NCI-H2107 treated with DMSO at 0.1 percent for 48 hours (cell line): Measurements from ENCODE around the gene RHBDD3.
"Not testable (repeated sequence)": the region's sequence is repeated elsewhere in the genome, so short reads cannot be mapped to it uniquely, and the experiment has no call there.

ENCODE experiments used
- DNase-seq: peaks from one replicate; lab custom pipeline; 2025; ENCODE audit not compliant: unreplicated experiment; lab: John Stamatoyannopoulos, UW

RHBDD3 gene

DNA sequence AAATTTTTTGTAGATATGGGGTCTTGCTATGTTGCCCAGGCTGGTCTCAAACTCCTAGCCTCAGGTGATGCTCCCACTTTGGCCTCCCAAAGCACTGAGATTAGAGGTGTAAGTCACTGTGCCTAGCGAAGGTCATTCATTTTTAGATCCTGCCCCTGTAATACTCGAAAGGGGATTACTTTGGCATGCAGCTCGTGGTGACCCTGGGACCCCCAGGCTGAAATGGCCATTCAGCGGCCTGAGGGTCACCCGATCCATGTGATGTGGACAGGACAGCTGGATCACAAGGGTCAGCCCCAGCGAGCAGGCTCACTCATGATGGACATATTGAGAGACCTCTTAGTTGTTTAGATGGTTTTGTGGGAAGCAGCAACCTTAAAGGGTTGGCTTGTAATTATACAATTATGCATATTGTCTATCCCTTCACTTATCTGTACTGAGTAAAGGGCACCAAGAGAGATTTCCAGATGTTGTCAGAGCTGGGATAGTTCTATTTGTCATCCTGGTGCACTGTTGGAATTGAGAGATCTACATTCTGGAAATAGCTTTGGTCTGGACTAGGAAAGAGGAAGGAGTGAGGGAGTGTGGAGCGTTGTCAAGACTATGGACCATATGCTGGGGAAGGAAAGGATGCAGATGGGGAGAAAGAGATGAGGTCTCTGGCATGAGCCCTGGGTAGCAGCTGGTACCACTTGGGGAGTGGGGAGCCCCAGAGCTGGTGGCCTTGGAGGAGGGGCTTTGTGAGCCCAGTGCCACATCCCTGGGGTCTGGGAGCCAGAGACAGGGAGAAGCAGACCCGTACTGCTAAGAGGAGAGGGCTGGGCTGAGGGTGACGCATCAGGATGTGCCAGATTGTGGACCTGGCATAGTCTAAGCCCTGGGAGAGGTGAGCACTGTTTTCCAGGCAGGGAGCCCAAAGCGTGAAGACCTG is 15.5 kb downstream of the RHBDD3 start:
- DNase-seq, result no peak

DNA sequence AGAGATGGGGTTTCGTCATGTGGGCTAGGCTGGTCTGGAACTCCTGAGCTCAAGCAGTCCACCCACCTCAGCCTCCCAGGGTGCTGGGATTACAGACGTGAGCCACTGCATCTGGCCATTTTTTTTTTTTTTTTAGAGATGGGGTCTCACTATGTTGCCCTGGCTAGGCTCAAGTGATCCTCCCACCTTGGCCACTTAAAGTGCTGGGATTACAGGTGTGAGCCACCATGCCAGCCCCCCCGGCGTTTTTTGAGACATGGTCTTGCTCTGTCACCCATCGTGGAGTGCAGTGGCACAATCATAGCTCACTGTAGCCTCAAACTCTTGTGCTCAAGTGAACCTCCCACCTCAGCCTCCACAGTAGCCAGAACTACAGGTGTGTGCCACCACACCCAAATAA is 16.5 kb downstream of the RHBDD3 start:
- no peak for DNase-seq

- DNase-seq, result not testable (repeated sequence)
These were observed 19.9 kb downstream of the RHBDD3 start for GRCh38 chr22:29247891-29248290.

DNA sequence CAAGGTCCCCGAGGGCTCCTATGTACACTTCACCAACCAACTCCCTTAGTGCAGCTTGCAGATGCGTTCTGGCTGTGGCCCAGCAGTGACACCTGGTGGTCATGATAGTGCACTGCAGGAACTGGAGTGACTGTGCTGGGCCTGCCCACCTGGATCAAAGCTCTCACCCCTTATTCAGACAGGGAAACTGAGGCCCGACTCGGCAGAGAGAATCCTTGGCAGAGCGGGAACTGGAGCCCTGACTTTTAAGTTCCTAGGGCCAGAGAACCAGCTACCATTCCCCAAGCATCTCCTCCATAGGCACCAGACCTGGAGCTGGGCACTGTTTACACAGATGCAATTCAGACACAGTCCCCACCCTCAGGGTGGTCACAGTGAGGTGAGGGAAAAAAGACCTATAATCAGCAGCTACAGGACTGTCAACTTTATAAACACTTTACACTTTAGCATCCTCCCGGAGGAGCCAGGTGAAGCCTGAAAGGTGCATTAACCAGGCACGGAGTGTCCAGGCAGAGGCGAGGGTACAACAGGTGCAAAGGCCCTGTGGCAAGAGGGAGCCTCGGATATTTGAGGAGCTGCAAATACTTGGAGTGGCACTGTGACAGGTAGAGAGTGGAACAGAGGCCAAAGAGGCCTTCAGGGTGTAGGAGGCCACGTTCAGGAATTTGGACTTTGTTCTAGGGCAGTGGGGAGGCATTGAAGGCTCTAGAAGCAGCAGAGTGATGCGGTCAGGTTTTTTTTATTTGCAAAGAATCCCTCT is 22.0 kb downstream of the RHBDD3 start:
- no peak for DNase-seq

DNA sequence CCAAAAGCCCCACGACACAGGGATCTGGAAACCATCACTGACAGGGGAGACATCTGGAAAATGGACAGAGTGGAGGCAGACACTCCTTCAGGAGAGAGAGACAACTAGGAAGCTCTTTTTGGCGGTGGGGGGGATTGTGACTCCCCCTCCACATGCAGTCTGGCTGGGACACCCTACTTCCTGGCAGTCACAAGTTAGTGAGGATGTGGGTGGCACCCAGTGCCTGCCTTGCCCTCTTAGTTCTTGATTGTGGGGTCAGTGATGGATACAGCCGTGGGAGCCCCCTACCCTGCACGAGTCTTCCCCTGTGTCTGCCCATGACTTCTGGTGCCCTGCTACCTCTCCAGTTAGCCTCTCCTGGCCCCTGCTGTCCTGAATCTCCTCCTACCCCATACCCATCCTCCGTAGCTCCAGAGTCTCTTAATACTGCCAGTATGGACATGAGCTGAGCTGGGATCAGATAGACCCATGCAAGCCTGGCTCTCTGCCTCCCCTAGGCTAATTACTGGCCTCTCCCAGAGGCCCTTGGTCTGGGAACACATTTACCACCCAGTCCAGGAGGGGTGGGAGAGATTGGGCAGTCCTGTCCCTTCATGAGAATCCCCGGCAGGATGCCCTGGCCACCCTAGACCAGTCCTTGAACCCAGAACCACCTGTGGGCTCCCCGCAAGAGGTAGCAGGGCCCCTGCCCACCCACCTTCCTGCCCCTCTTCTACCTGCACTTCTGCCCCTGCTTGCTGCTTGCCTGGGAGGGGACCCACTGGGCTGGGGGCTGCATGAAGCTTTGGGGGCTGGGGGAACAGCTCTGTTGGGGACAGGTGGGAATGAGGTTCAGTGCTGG is 22.8 kb downstream of the RHBDD3 start:
- DNase-seq, result no peak

DNA sequence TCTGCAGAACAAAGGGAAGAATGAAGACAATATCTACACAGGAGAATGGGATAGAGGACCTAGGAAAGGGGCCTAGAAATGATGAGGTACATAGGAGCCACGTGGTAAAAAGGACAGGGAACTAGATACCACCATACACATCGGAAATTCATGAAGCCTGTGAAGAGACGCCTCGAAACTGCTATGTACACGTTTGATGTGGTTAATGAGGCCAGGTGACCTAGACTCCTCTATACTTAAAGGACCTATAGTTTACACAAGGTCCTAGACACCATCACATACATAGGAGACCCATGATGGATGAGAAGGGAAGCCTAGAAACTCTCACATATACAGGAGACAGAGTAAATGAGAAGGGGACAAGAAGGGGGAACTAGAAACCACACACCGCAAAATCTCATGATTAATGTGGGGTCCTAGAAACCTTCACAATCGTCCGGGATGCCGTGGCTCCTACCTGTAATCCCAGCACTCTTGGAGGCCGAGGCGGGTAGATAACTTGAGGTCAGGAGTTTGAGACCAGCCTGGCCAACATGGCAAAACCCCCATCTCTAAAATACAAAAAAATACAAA is 23.8 kb downstream of the RHBDD3 start:
- DNase-seq, result no peak

GRCh38 chr22:29240481-29240880 is 27.3 kb downstream of the RHBDD3 start:
- not testable (repeated sequence) for DNase-seq

GRCh38 chr22:29233277-29233877 is 34.4 kb downstream of the RHBDD3 start:
- no peak for DNase-seq

DNA sequence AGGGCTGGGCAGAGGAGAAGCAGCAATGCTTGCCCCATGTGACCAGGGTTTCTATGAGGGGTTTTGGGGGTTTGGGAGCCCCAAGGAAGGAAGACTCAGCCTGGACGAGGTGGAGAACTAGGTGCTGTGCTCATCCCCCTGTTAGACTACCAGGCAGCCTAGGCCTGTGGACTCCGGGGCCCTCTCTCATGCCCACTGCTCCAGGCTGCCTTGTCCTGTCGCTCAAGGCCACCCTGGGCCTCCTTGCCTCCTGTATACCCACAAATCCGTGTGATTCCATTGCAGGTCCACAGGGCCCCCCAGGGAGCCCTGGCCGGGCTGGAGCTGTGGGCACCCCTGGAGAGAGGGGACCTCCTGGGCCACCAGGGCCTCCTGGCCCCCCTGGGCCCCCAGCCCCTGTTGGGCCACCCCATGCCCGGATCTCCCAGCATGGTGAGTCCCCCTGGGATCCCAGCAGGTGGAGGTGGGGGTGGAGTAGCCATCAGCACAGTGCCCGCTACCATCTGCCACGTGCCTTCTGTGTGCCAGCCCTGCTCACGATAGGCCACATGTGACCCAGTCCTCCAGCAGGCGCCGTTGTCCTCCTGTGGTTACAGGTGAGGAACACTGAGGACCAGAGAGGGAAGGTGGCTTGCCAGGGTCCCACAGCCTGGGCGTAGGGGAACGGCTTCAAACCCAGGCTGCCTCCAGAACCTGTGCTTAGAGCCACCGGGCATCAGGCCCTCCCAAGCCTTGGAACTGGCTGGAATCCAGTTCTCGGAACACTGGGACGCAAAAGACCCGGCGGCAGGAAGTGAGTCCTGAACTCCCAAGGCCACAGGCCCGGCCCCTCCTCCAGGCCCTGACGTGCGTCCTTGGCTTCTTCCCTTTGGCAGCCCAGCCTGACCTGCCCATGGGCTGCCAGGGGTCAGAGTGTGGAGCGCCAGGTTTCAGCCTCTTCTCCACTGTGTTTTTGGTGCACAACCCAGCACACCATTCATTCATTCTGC is 35.5 kb downstream of the RHBDD3 start:
- no peak for DNase-seq

DNA sequence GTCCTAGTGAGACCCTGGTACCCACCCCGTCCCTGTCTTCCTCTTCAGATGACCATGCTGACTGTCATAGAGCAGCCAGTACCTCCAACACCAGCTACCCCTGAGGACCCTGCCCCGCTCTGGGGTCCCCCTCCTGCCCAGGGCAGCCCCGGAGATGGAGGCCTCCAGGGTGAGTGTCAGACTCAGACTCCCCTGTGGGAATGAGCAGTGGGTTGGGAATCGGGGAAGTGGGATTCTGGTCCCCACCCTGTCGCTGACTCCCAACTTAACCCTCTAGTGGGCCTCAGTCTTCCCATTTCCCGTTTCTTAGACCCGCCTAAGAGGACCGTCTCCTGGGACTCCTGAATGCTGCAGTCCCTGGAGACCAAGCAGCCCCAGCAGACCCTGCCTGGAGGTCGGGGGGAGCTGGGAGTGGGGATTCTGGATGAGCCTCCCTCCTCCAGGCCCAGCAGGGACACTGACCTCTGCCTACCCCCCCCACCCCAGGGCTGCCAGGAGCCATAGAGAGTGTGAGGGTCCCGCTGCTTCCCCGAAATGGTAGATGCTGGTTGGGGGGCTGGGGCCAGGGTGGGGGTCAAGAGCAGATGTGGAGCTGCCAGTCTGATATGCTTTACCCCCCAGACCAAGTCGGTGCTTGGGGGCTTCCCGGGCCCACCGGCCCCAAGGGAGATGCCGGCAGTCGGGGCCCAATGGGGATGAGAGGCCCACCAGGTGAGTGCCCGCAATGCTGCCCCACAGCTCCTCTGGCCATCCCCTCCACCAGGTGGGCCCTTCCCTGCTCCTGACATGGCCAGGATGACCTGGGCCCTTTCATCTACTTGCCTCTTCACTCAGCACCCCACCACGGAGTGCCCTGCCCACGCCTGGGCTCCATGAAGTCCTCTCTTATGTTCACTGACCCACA is 36.6 kb downstream of the RHBDD3 start:
- DNase-seq, result no peak

DNA sequence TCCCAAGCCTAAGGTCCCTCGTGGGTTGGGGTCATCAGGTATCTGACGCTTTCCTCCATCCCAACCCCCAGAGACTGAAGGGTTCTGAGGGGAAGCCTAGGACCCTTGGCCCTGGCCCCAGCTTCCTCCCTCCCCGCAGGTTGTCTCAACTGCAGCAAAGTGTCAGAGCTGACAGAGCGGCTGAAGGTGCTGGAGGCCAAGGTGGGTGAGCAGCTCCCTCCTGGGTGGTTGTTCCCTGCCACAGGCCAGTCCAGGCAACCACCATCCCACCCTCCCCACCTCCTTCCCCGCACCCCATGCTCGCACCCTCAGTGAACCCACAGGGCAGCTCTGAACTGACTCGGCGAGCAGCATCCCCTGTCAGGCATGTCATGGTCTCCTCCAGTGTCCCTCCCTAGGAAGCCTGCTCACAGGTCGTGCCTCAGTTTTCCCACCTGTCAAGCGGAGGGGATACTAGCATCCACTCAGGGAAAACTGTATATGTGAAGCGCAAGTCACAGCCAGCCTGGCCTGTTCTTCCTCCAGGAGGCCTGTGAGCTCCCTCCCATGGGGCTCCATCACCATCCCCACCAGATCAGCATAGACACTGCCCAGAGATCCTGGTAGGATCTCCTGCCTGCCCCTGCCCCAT is 41.3 kb downstream of the RHBDD3 start:
- DNase-seq, result no peak

GRCh38 chr22:29225422-29226090 is 42.2 kb downstream of the RHBDD3 start:
- no peak for DNase-seq

DNA sequence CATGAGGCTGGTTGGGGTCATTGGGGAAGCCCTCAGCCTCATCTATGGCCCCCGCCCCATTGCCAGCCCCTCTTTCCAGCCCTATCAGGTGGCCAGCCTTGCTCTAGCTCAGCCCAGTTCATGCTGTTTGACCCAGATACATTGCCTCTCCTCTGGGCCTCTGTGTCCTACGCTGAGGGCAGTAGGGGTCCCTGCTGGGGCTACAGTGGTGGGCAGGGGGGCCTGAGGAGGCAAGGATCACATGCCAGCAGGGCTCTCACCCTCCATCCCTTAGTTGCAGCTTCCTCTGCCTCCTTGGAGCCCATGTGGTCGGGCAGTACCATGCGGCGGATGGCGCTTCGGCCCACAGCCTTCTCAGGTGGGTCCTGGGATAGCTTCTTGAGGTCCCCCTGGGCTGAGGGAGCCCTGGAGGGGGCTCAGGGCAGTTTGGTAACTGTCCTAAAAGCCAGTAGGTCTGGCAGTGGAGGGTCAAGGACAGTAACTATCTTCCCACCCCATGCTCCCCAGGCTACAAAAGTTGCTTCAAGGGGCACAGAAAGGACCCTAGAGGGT is 42.8 kb downstream of the RHBDD3 start:
- DNase-seq, result no peak

DNA sequence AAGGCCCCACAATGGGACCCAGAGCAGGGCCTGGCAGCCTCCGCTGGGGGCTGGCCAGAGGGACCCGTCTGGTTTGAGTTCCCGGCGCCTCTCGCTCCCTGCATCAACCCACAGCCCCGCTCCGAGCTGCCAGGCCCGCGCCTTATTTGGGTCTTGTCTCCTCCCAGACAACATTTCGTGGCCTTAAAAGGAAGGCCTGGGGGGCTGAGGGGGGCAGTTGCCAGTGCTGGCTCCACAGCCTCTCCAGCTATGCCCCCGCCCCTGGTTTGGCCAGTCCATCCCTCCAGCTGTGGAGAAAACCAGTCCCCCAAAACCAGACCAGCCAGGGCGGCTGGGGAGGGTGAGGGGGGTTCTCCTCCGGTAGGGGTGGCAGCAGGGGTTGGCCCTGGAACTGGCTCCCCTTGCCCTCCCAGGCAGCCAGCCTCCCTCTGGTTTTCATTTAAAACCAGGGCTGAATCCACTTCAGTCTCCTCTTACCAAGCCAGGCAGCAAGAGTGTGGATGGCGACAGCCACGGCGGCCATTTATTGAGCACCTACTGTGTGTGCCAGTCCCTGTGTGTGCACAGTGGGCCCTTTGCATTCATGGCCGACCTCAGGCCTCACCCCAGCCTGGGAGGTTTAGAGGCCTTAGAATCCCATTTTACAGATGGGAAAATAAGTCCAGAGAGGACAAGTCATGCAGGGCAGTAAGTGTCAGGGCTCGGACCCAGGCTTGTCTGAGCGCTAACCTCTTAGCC is 43.5 kb downstream of the RHBDD3 start:
- no peak for DNase-seq

DNA sequence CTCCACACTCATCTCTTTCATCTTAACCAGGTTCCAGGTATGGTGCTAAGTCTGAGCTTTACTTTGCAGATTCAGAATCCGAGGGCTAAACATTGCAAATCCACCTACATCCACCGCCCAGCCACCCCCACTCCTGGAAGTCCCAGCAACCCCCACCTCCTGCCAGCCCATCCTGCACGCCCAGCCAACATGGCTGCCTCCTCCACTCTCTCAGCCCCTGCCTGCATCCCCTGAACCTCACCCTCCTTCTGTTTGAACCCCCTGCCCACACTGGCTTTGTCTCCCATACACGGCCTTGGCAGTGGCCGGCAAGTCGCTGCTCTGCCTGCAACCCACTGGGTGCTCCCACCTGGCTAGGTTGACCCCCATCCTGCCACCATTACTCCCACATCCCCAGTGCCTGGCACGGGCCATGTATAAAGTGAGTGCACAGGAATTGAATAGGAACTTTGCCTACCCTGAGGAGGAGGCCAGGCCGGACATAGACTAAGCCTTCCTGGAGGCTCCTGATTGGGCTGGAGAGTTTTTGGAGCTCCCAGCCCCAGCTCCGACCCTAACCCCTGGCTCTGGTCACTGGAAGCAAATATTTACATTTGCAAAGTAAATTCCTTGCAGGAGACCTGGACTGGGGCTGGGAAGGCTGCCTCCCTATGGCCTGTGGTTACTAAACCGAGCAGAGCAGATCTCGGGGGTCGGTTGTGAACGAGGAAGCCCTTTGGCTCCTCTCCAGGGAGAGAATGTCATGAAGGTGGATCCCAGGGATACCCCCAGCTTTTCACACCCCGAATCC is 47.7 kb downstream of the RHBDD3 start:
- DNase-seq, result no peak

GRCh38 chr22:29219409-29219782 is 48.4 kb downstream of the RHBDD3 start:
- not testable (repeated sequence) for DNase-seq
